Mesenchymal stem cell (in vitro differentiated cells and primary cell): ENCODE data around the gene NCBP2L. TPM values are rescaled to one million over a fixed set of nuclear protein-coding genes. Genes with fewer than 3 reads are reported as not detected.

Experiments
- DNase-seq: peaks from one replicate; pipeline ENCODE4 v3.0.0-alpha.2; 2013
- H2AFZ ChIP-seq: one replicate; pipeline ENCODE4 v1.6.1; 2013; ENCODE audit warnings: low read depth, mild to moderate bottlenecking, control low read depth, inconsistent platforms, low read length, moderate library complexity
- H2AK5ac ChIP-seq: 2 replicates; pipeline ENCODE4 v1.6.1; 2013; ENCODE audit warnings: low read length, moderate library complexity, mild to moderate bottlenecking, inconsistent platforms; ENCODE audit not compliant: severe bottlenecking
- H2BK120ac ChIP-seq: one replicate; pipeline ENCODE4 v1.6.1; 2013; ENCODE audit warnings: low read depth, mild to moderate bottlenecking, inconsistent platforms, low read length, moderate library complexity
- H2BK12ac ChIP-seq, 2 experiments: one replicate each; pipeline ENCODE4 v1.6.1; 2013; ENCODE audit warnings: inconsistent platforms in 2 of 2, low read length in 2 of 2, mild to moderate bottlenecking in 2 of 2, moderate library complexity in 2 of 2, control low read depth in 1 of 2
- H2BK15ac ChIP-seq: one replicate; pipeline ENCODE4 v1.6.1; 2013; ENCODE audit warnings: mild to moderate bottlenecking, low read depth, inconsistent platforms; ENCODE audit not compliant: poor library complexity, severe bottlenecking
- H2BK5ac ChIP-seq: 2 replicates; pipeline ENCODE4 v1.6.1; 2013; ENCODE audit warnings: low read depth, mild to moderate bottlenecking, low read length, control low read depth, inconsistent platforms; ENCODE audit not compliant: poor library complexity, severe bottlenecking
- H3K14ac ChIP-seq, 2 experiments: one replicate each; pipeline ENCODE4 v1.6.1; 2013; ENCODE audit warnings: inconsistent platforms in 2 of 2, low read length in 2 of 2, control low read depth in 1 of 2, mild to moderate bottlenecking in 1 of 2, moderate library complexity in 1 of 2
- H3K18ac ChIP-seq, 2 experiments: one replicate each; pipeline ENCODE4 v1.6.1; 2013; ENCODE audit warnings: inconsistent platforms in 2 of 2, low read length in 2 of 2, control low read depth in 1 of 2, low read depth in 1 of 2, mild to moderate bottlenecking in 1 of 2
- H3K23ac ChIP-seq, 2 experiments: one replicate each; pipeline ENCODE4 v1.6.1; 2013; ENCODE audit warnings: inconsistent platforms in 2 of 2, low read length in 2 of 2, mild to moderate bottlenecking in 2 of 2, moderate library complexity in 2 of 2, control low read depth in 1 of 2
- H3K27ac ChIP-seq: 2 replicates; pipeline ENCODE4 v1.5.1; 2013; ENCODE audit warnings: mild to moderate bottlenecking, moderate library complexity, low read length, control low read depth, inconsistent platforms; ENCODE audit not compliant: poor library complexity, severe bottlenecking
- H3K27me3 ChIP-seq, 2 experiments: 2 replicates each; pipeline versions ENCODE4 v1.6.1 to v1.7.0; 2013; ENCODE audit warnings: low read length in 2 of 2, mild to moderate bottlenecking in 2 of 2, moderate library complexity in 2 of 2, control low read depth in 1 of 2, inconsistent platforms in 1 of 2; ENCODE audit not compliant: control insufficient read depth in 1 of 2, insufficient read depth in 1 of 2
- H3K36me3 ChIP-seq, 2 experiments: 2 replicates each; pipeline versions ENCODE4 v1.6.1 to v1.7.0; 2013; ENCODE audit warnings: low read length in 2 of 2, control low read depth in 1 of 2, inconsistent platforms in 1 of 2, low read depth in 1 of 2, mild to moderate bottlenecking in 1 of 2; ENCODE audit not compliant: insufficient read depth in 2 of 2, control insufficient read depth in 1 of 2
- H3K4ac ChIP-seq, 2 experiments: one replicate each; pipeline ENCODE4 v1.6.1; 2013; ENCODE audit warnings: inconsistent platforms in 2 of 2, low read length in 2 of 2, mild to moderate bottlenecking in 2 of 2, moderate library complexity in 2 of 2, control low read depth in 1 of 2, low read depth in 1 of 2
- H3K4me1 ChIP-seq: 2 replicates; pipeline ENCODE4 v1.6.1; 2013; ENCODE audit warnings: low read depth, low read length, control low read depth; ENCODE audit not compliant: control insufficient read depth, insufficient read depth
- H3K4me2 ChIP-seq: 2 replicates; pipeline ENCODE4 v1.6.1; 2013; ENCODE audit warnings: low read length, mild to moderate bottlenecking, inconsistent platforms; ENCODE audit not compliant: poor library complexity, severe bottlenecking
- H3K4me3 ChIP-seq, 2 experiments: 2 replicates each; pipeline versions ENCODE4 v1.5.1 to v1.7.0; 2013; ENCODE audit warnings: low read length in 2 of 2, mild to moderate bottlenecking in 2 of 2, control low read depth in 1 of 2, low read depth in 1 of 2; ENCODE audit not compliant: insufficient read depth in 1 of 2
- H3K79me1 ChIP-seq: replicated peaks from 2 replicates; pipeline ENCODE4 v1.6.1; 2013; ENCODE audit warnings: mild to moderate bottlenecking, control low read depth, low read length, inconsistent platforms; ENCODE audit not compliant: poor library complexity, severe bottlenecking
- H3K9ac ChIP-seq: 2 replicates; pipeline ENCODE4 v1.7.0; 2013; ENCODE audit warnings: mild to moderate bottlenecking, low read length, moderate library complexity
- H3K9me3 ChIP-seq: 2 replicates; pipeline ENCODE4 v1.7.0; 2013; ENCODE audit warnings: mild to moderate bottlenecking, low read length; ENCODE audit not compliant: control insufficient read depth
- H4K8ac ChIP-seq: one replicate; pipeline ENCODE4 v1.6.1; 2013; ENCODE audit warnings: inconsistent platforms, mild to moderate bottlenecking, low read length, moderate library complexity
- H4K91ac ChIP-seq: one replicate; pipeline ENCODE4 v1.6.1; 2013; ENCODE audit warnings: mild to moderate bottlenecking, low read length, inconsistent platforms
- WGBS: methylation state at CpG from one replicate; pipeline ENCODE4 v1.1.7; 2013; ENCODE audit warnings: mixed read lengths; 5-methylcytosine and 5-hydroxymethylcytosine counted together
- polyA plus RNA-seq, 2 experiments: library from polyadenylated mRNA; stranded (reverse); fragments of 200-250 nt; gene quantifications; one replicate each; pipeline ENCODE4 v1.2.3, GENCODE V29; 2013

NCBP2L gene
- polyA plus RNA-seq (2013, experiment 1 of 2): not detected
- not detected for polyA plus RNA-seq (2013, experiment 2 of 2)

DNA sequence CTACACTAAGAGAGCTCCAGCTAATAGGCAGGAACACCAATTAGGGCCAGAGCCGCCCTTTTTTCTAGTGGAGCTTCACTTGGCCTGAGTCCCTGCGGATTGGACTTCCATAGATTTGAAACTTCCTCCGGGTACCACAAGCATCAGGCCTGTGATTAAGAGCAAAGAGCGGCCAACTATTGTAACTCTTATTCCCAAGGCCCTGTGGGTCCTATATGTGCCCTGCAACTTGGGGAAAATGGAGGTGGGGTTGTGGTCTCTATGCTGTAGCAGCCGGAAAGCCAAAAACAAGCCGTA lies at the start of gene NCBP2L:
Gene NCBP2L, plus strand, starts transcription at position 198 of the 297 bp plus-strand sequence. CDS start 16,488 bp downstream, outside the sequence.
- Histone ChIP-seq H2AFZ (no peak within 1 kb of the TSS), H3K23ac (no peak within 1 kb of the TSS), H3K9me3 (peaks cover 2% of the 10 kb centered on the region), H3K9ac (peak within 1 kb of the TSS; percentile 62), H2AK5ac (no peak within 1 kb of the TSS), H2BK12ac (no peak within 1 kb of the TSS), H3K4ac (no peak within 1 kb of the TSS), H4K91ac (no peak within 1 kb of the TSS), H4K8ac (no peak within 1 kb of the TSS), H3K4me3 (peak within 1 kb of the TSS in 1 of 2 experiments; percentile 68), H2BK120ac (no peak within 1 kb of the TSS), H3K4me1 (peaks cover 6% of the 10 kb centered on the region), H3K36me3 (no peaks in the 10 kb centered on the region), H3K4me2 (peak within 1 kb of the TSS; percentile 87), H3K79me1 (no peaks in the 10 kb centered on the region), H3K14ac (no peak within 1 kb of the TSS), H2BK15ac (no peak within 1 kb of the TSS), H3K27me3 (peaks cover 11 to 46% of the 10 kb centered on the region in 2 experiments), H3K27ac (no peak within 1 kb of the TSS), H3K18ac (peak within 1 kb of the TSS in 1 of 2 experiments; percentile 70), H2BK5ac (no peak within 1 kb of the TSS)
- WGBS: 86% methylated on average over 4 of the region's 6 CpGs
- DNase-seq: no peak

DNA sequence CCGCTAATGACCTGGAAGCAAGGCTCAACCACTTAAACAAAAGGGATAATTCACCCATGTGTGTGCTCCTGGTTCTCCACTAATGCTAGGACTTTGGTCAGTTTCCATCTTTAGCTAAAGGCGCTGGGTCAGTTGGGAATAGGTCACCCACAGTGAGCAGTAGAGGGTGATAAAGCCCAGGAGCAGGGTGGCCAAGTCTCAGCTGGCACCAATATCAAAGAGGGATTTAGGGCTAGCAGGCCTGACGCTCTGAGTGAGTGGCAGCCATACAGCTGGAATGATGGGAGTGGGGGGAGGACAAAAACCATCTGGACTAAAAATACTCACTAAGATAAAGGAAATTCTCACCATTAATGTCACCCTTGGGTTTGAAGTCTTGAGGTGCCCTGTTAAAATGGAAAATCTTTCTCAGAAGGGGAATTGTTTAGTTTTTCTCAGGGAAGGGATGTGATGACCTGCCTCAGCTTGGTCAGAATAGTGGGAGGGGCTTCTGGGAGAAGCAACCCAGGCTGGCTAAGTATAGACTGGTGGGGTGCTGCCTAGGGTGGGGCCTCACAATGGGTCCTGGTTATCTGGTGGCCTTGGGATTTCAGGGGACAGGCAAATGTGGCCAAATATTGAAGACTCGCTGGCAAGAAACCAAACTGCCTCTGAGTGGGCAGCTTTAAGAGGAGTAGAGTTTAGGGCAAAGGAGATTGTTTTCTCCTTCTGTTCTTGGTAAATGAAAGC lies 49.0 kb upstream of the NCBP2L start:
- Histone ChIP-seq H2AFZ (no peak overlapping the region), H4K8ac (peak overlapping the region; percentile 28), H3K27ac (no peak overlapping the region), H3K4me1 (peaks cover 14% of the 10 kb centered on the region), H3K14ac (no peak overlapping the region), H3K9me3 (no peaks in the 10 kb centered on the region), H2BK15ac (peak overlapping the region; percentile 52), H4K91ac (no peak overlapping the region), H3K27me3 (peaks cover 0 to 60% of the 10 kb centered on the region in 2 experiments), H2AK5ac (no peak overlapping the region), H3K4me3 (no peak overlapping the region), H3K18ac (peak overlapping the region; percentile 16 to 54), H3K23ac (no peak overlapping the region), H2BK120ac (no peak overlapping the region), H3K79me1 (no peaks in the 10 kb centered on the region), H3K4ac (peak overlapping the region in 1 of 2 experiments; percentile 35), H2BK12ac (peak overlapping the region; percentile 11 to 37), H2BK5ac (no peak overlapping the region), H3K36me3 (no peaks in the 10 kb centered on the region), H3K4me2 (no peak overlapping the region), H3K9ac (no peak overlapping the region)
- 89% methylated on average over 3 of the region's 4 CpGs for WGBS
- DNase-seq: peak; percentile 67

DNA sequence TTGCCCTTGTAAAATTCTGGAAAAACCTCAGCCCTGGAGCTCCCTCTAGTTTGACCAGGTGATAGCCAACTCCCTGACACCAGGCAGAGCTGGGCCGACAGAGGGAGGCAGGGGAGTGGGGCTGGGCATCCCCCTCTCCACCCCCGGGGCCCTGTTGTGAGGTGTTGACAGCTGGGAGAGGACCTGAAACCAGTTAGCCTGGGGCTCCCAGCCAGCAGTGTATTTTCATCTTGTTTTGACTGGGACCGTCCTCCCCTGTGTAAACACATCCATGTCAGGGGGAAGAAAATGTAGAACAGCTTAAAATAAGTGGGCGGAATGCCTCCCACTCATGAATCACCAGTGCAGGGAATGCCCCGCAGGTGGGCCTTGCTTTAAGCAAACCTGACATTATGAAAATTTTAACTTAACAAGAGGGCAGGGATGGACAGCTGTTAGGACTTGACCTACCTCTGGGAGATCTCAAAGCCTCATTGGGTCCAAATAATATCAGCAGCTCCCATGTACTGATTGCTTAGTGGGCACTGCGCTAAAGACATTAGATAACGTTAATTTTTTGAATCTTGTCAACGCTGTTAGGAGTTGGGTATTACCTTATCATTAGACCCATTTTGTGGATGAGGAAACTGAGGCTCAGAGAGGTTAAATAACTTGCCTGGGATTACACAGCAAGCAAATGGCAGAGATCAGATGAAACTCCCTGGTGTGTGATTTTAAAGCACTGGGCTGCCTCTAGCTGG lies 47.8 kb upstream of the NCBP2L start:
- H3K79me1 ChIP-seq: no peaks in the 10 kb centered on the region
- no peak overlapping the region for H2BK5ac ChIP-seq
- peak overlapping the region; percentile 54 to 70 for H3K18ac ChIP-seq
- peak overlapping the region; percentile 27 for H4K91ac ChIP-seq
- peak overlapping the region; percentile 28 for H2BK15ac ChIP-seq
- H3K27ac ChIP-seq: no peak overlapping the region
- H2AK5ac ChIP-seq: no peak overlapping the region
- H3K4me1 ChIP-seq: peaks cover 14% of the 10 kb centered on the region
- H3K4me3 ChIP-seq: no peak overlapping the region
- H2BK120ac ChIP-seq: no peak overlapping the region
- no peaks in the 10 kb centered on the region for H3K9me3 ChIP-seq
- peak overlapping the region in 1 of 2 experiments; percentile 58 for H3K4ac ChIP-seq
- H3K23ac ChIP-seq: no peak overlapping the region
- WGBS: 73% methylated on average over 6 of the region's 8 CpGs
- no peak overlapping the region for H3K9ac ChIP-seq
- H3K27me3 ChIP-seq: peaks cover 0 to 59% of the 10 kb centered on the region in 2 experiments
- H3K4me2 ChIP-seq: no peak overlapping the region
- H3K36me3 ChIP-seq: no peaks in the 10 kb centered on the region
- peak; percentile 56 for DNase-seq
- peak overlapping the region in 1 of 2 experiments; percentile 88 for H2BK12ac ChIP-seq
- H4K8ac ChIP-seq: peak overlapping the region; percentile 69
- H3K14ac ChIP-seq: no peak overlapping the region
- no peak overlapping the region for H2AFZ ChIP-seq

DNA sequence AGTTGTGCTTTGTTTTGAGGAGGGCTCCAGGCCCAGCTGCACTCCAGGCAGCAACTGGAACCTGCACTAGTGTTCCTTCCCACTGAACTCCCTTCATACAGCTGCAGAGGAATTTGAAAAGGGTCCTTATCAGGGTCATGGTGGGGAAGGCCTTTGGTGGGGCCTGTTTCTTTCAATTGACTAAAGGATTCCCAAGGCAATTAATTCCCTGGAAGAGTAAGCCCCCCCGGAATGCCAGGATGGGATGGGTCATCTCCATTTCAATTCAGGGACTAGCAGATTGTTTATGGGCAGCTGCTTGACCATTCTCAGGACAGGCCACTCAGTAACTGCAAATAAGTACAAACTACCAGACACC lies 47.3 kb upstream of the NCBP2L start:
- Histone ChIP-seq H3K27me3 (peaks cover 0 to 58% of the 10 kb centered on the region in 2 experiments), H3K9me3 (no peaks in the 10 kb centered on the region), H3K4me2 (no peak overlapping the region), H3K4ac (no peak overlapping the region), H3K9ac (no peak overlapping the region), H3K36me3 (no peaks in the 10 kb centered on the region), H3K4me3 (no peak overlapping the region), H3K18ac (peak overlapping the region; percentile 37 to 54), H3K27ac (no peak overlapping the region), H3K79me1 (no peaks in the 10 kb centered on the region), H3K23ac (no peak overlapping the region), H2BK5ac (no peak overlapping the region), H4K91ac (peak overlapping the region; percentile 27), H2BK120ac (no peak overlapping the region), H2AFZ (no peak overlapping the region), H2AK5ac (no peak overlapping the region), H3K14ac (no peak overlapping the region), H4K8ac (no peak overlapping the region), H2BK12ac (no peak overlapping the region), H2BK15ac (peak overlapping the region; percentile 28), H3K4me1 (peaks cover 14% of the 10 kb centered on the region)
- 30% methylated on average over 1 of the region's 1 CpG for WGBS
- peak; percentile 25 for DNase-seq
